OCI-LY7 (cell line): ENCODE measurements around the gene ECI1. TPM values are rescaled to one million over a fixed set of nuclear protein-coding genes. Genes with fewer than 3 reads are reported as not detected.

Experiments used
- BruUV-seq: library from RNA; stranded (reverse); fragments of 400-500 nt; replicated peaks from 2 replicates; lab custom pipeline; 2021; lab: Mats Ljungman, UMichigan
- CTCF ChIA-PET: fragments of 300-600 bp; sonication (Branson Sonifier 250); formaldehyde crosslinking; loops from one replicate; lab custom pipeline; 2022; ENCODE audit warnings: antibody characterized with exemption; ENCODE audit not compliant: unreplicated experiment; lab: Charles Lee
- POLR2A ChIA-PET: fragments of 300-600 bp; sonication (Branson Sonifier 250); formaldehyde crosslinking; loops from one replicate; lab custom pipeline; 2022; ENCODE audit warnings: antibody characterized with exemption; lab: Charles Lee
- DNase-seq: peaks from one replicate; pipeline ENCODE4 v3.0.0-alpha.2; 2015; ENCODE audit warnings: low spot score
- H2AFZ ChIP-seq: fragments of 200-600 bp; sonication (generic), shearing (Covaris generic); 2 replicates; pipeline ENCODE4 v1.6.1; 2014; ENCODE audit warnings: mild to moderate bottlenecking, antibody characterized with exemption, low read length, moderate library complexity
- H3K27ac ChIP-seq: fragments of 200-600 bp; sonication (generic); 2 replicates; pipeline ENCODE4 v1.5.1; 2014; ENCODE audit warnings: mixed run types, low read depth, mild to moderate bottlenecking, moderate library complexity, low read length, inconsistent platforms; ENCODE audit not compliant: poor library complexity, severe bottlenecking
- H3K36me3 ChIP-seq: fragments of 200-600 bp; sonication (generic); 2 replicates; pipeline ENCODE4 v1.6.1; 2014; ENCODE audit warnings: mild to moderate bottlenecking, antibody characterized with exemption, low read length, moderate library complexity, mixed read lengths; ENCODE audit not compliant: insufficient read depth
- H3K4me1 ChIP-seq: fragments of 200-600 bp; sonication (generic); 2 replicates; pipeline ENCODE4 v1.5.1; 2014; ENCODE audit warnings: mild to moderate bottlenecking, low read length; ENCODE audit not compliant: insufficient read depth, poor library complexity, severe bottlenecking
- H3K4me2 ChIP-seq: fragments of 200-600 bp; sonication (generic); 2 replicates; pipeline ENCODE4 v1.6.1; 2014; ENCODE audit warnings: mild to moderate bottlenecking, low read length
- H3K4me3 ChIP-seq: fragments of 200-600 bp; sonication (generic); 2 replicates; pipeline ENCODE4 v1.5.1; 2014; ENCODE audit warnings: mild to moderate bottlenecking, low read depth, low read length; ENCODE audit not compliant: poor library complexity, severe bottlenecking
- H3K79me2 ChIP-seq: fragments of 200-600 bp; sonication (generic); 2 replicates; pipeline ENCODE4 v1.6.1; 2016; ENCODE audit warnings: low read depth, mild to moderate bottlenecking, low read length, moderate library complexity, mixed read lengths; ENCODE audit not compliant: insufficient read depth
- H3K9me2 ChIP-seq: fragments of 200-600 bp; sonication (generic); 2 replicates; pipeline ENCODE4 v1.6.1; 2016; ENCODE audit warnings: mild to moderate bottlenecking, low read length, mixed read lengths; ENCODE audit not compliant: insufficient read depth
- H3K9me3 ChIP-seq: fragments of 200-600 bp; sonication (generic); 2 replicates; pipeline ENCODE4 v1.6.1; 2014; ENCODE audit warnings: mild to moderate bottlenecking, mixed run types, low read length, mixed read lengths
- H4K20me1 ChIP-seq: fragments of 200-600 bp; sonication (generic); 2 replicates; pipeline ENCODE4 v1.6.1; 2014; ENCODE audit warnings: mild to moderate bottlenecking, antibody characterized with exemption, low read length, moderate library complexity, mixed read lengths; ENCODE audit not compliant: insufficient read depth
- CTCF ChIP-seq: fragments of 200-600 bp; sonication (generic); conservative IDR thresholded peaks from 2 replicates; pipeline ENCODE4 v1.5.1; 2014; ENCODE audit warnings: mild to moderate bottlenecking, antibody characterized with exemption, low read length, moderate library complexity, mixed read lengths
- EZH2phosphoT487 ChIP-seq: fragments of 200-600 bp; sonication (generic); IDR thresholded peaks from 2 replicates; pipeline ENCODE4 v1.6.1; 2018; ENCODE audit warnings: low read depth, borderline replicate concordance, mild to moderate bottlenecking, mixed run types, antibody characterized with exemption, low read length, moderate library complexity, mixed read lengths
- intact Hi-C: fragments of 100-400 bp; cut with micrococcal nuclease; formaldehyde crosslinking; loops from one replicate; pipeline ENCODE4 v1.10.0; 2022; ENCODE audit not compliant: unreplicated experiment
- total RNA-seq, 2 experiments: library from RNA; depleted of rRNA in 1 of 2; stranded (reverse); fragments of >200 nt in 1 of 2; shearing (Covaris generic) in 1 of 2; gene quantifications; 2 replicates each; pipeline ENCODE4 v1.2.3, GENCODE V29; 2014 to 2022

The ECI1 gene
- total RNA-seq, 2 experiments from 2014 or later = 74.5 to 80.0 TPM

- Histone ChIP-seq H3K4me1 (no peaks in the 10 kb centered on the region), H3K4me3 (no peak overlapping the region), H3K4me2 (no peak overlapping the region), H3K9me3 (no peaks in the 10 kb centered on the region), H4K20me1 (no peaks in the 10 kb centered on the region), H3K9me2 (no peaks in the 10 kb centered on the region), H3K36me3 (no peaks in the 10 kb centered on the region), H3K79me2 (no peaks in the 10 kb centered on the region), H3K27ac (no peak overlapping the region), H2AFZ (no peak overlapping the region)
- TF ChIP-seq CTCF (no peak), EZH2phosphoT487 (no peak)
- DNase-seq = no peak
- ChIA-PET CTCF (interaction anchor here (0.6 kb wide), 2 partner anchors 13 to 176 kb away, joined by 3 read pairs; no protein-coding TSS in a partner anchor), POLR2A (no interaction called here)
- no TSS peak for BruUV-seq
- intact Hi-C loops = no loop called here
These were observed 57.1 kb downstream of the ECI1 start for GRCh38 chr16:2194166-2194834.

- no TSS peak for BruUV-seq
- Histone ChIP-seq H3K79me2 (no peaks in the 10 kb centered on the region), H3K9me3 (no peaks in the 10 kb centered on the region), H3K36me3 (no peaks in the 10 kb centered on the region), H3K4me3 (no peak overlapping the region), H3K9me2 (no peaks in the 10 kb centered on the region), H3K27ac (no peak overlapping the region), H4K20me1 (no peaks in the 10 kb centered on the region), H3K4me1 (no peaks in the 10 kb centered on the region), H2AFZ (no peak overlapping the region), H3K4me2 (no peak overlapping the region)
- POLR2A ChIA-PET = no interaction called here
- TF ChIP-seq CTCF = no peak
- TF ChIP-seq EZH2phosphoT487 = no peak
- intact Hi-C loops = no loop called here
- no peak for DNase-seq
- CTCF ChIA-PET = no interaction called here
These were observed 60.0 kb downstream of the ECI1 start for GRCh38 chr16:2191446-2191706.

- BruUV-seq = no TSS peak
- Histone ChIP-seq H3K4me2 (no peak overlapping the region), H3K27ac (no peak overlapping the region), H3K4me1 (no peaks in the 10 kb centered on the region), H3K4me3 (no peak overlapping the region), H3K36me3 (no peaks in the 10 kb centered on the region), H3K79me2 (no peaks in the 10 kb centered on the region), H3K9me3 (no peaks in the 10 kb centered on the region), H2AFZ (no peak overlapping the region), H4K20me1 (no peaks in the 10 kb centered on the region), H3K9me2 (no peaks in the 10 kb centered on the region)
- TF ChIP-seq EZH2phosphoT487 = no peak
- ChIA-PET CTCF (no interaction called here), POLR2A (no interaction called here)
- DNase-seq = no peak
- intact Hi-C loops = no loop called here
These were observed 60.5 kb downstream of the ECI1 start for GRCh38 chr16:2190659-2191445.
